ENCODE data around the gene CEP78.

The CEP78 gene

DNA sequence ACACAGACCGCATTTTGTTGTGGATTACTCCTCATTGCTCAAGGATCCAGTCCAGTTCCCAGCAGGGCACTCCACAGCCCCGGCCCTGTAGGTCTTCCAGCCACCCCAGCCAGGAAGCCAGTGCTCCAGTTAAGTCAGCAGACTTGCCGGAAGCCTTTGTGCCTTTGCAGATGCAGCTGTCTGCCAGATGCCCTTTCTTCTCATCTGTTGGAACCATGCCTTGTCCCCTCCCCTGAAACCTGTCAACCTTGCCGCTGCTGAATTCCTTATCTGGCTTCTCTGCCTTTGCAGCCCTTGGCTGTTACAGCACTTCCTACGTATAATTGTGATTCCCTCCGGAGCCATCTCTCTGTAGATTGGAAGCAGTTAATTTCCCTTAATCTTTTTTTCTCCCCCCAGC lies 89.5 kb downstream of the CEP78 start:
- TF ChIP-seq, protein P1, sequence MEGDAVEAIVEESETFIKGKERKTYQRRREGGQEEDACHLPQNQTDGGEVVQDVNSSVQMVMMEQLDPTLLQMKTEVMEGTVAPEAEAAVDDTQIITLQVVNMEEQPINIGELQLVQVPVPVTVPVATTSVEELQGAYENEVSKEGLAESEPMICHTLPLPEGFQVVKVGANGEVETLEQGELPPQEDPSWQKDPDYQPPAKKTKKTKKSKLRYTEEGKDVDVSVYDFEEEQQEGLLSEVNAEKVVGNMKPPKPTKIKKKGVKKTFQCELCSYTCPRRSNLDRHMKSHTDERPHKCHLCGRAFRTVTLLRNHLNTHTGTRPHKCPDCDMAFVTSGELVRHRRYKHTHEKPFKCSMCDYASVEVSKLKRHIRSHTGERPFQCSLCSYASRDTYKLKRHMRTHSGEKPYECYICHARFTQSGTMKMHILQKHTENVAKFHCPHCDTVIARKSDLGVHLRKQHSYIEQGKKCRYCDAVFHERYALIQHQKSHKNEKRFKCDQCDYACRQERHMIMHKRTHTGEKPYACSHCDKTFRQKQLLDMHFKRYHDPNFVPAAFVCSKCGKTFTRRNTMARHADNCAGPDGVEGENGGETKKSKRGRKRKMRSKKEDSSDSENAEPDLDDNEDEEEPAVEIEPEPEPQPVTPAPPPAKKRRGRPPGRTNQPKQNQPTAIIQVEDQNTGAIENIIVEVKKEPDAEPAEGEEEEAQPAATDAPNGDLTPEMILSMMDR (IDR thresholded peaks at IDR 0.05; ENCODE audit: poor library complexity, severe bottlenecking), result no peak
- Histone ChIP-seq H3K4me1 (ENCODE audit: insufficient read depth, poor library complexity, severe bottlenecking) (no peaks in the 10 kb centered on the region), H3K27me3 (ENCODE audit: insufficient read depth, poor library complexity, severe bottlenecking) (no peaks in the 10 kb centered on the region), H3K36me3 (ENCODE audit: low read depth) (peaks cover 91% of the 10 kb centered on the region), H3K4me3 (ENCODE audit: severe bottlenecking) (no peak overlapping the region), H3K9me3 (ENCODE audit: severe bottlenecking) (no peaks in the 10 kb centered on the region), H3K27ac (ENCODE audit: poor library complexity, severe bottlenecking) (no peak overlapping the region)
- ATAC-seq (ENCODE audit: low read depth), result no peak
- no peak for DNase-seq (ENCODE audit: low spot score)

- no peak for ATAC-seq (ENCODE audit: low read depth)
- Histone ChIP-seq H3K9me3 (ENCODE audit: severe bottlenecking) (no peaks in the 10 kb centered on the region), H3K36me3 (ENCODE audit: low read depth) (peaks cover 90% of the 10 kb centered on the region), H3K27me3 (ENCODE audit: insufficient read depth, poor library complexity, severe bottlenecking) (no peaks in the 10 kb centered on the region), H3K27ac (ENCODE audit: poor library complexity, severe bottlenecking) (no peak overlapping the region), H3K4me3 (ENCODE audit: severe bottlenecking) (no peak overlapping the region), H3K4me1 (ENCODE audit: insufficient read depth, poor library complexity, severe bottlenecking) (no peaks in the 10 kb centered on the region)
- TF ChIP-seq, protein P1 (IDR thresholded peaks at IDR 0.05; ENCODE audit: poor library complexity, severe bottlenecking), result no peak
- no peak for DNase-seq (ENCODE audit: low spot score)
These were observed 90.0 kb downstream of the CEP78 start for GRCh38 chr9:78325846-78326360.

DNA sequence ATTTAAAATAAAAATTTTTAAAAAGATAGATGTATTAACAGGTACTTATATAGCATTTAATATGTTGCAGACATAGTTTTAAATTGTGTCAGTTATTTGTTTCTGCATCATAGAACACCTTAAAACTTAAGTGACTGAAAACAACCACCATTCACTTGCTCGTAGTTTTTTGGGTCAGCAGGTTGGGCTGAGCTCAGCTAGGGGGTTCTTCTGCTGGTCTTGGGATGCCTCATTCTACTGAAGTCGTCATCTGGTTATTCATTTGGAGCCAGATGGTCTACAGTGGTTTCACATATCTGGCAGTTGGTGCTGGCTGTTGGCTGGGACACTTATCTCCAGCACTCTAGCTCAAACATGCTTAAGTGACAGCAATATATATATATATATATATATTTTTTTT lies 90.7 kb downstream of the CEP78 start:
- H3K36me3 ChIP-seq (ENCODE audit: low read depth), result peaks cover 83% of the 10 kb centered on the region
- no peaks in the 10 kb centered on the region for H3K9me3 ChIP-seq (ENCODE audit: severe bottlenecking)
- DNase-seq (ENCODE audit: low spot score) (no peak), ATAC-seq (ENCODE audit: low read depth) (no peak)
- TF ChIP-seq, protein P1 (IDR thresholded peaks at IDR 0.05; ENCODE audit: poor library complexity, severe bottlenecking), result no peak
- no peak overlapping the region for H3K27ac ChIP-seq (ENCODE audit: poor library complexity, severe bottlenecking)
- no peaks in the 10 kb centered on the region for H3K4me1 ChIP-seq (ENCODE audit: insufficient read depth, poor library complexity, severe bottlenecking)
- H3K27me3 ChIP-seq (ENCODE audit: insufficient read depth, poor library complexity, severe bottlenecking), result no peaks in the 10 kb centered on the region
- H3K4me3 ChIP-seq (ENCODE audit: severe bottlenecking), result no peak overlapping the region

Data from RWPE2 (cell line).